Stimulated activated CD4-positive, alpha-beta T cell treated with anti-CD3 and anti-CD28 coated beads, Interleukin-2, amount 100 ng/mL, for 24 hours (primary cell): ENCODE data around the gene SPATS2.
A peak's percentile ranks its signal among the peaks of the same experiment; 100 is the strongest.

Experiments used
- DNase-seq, 2 donors: peaks; one replicate each; pipeline ENCODE4 v3.0.0-alpha.2; 2020

Gene SPATS2

DNA sequence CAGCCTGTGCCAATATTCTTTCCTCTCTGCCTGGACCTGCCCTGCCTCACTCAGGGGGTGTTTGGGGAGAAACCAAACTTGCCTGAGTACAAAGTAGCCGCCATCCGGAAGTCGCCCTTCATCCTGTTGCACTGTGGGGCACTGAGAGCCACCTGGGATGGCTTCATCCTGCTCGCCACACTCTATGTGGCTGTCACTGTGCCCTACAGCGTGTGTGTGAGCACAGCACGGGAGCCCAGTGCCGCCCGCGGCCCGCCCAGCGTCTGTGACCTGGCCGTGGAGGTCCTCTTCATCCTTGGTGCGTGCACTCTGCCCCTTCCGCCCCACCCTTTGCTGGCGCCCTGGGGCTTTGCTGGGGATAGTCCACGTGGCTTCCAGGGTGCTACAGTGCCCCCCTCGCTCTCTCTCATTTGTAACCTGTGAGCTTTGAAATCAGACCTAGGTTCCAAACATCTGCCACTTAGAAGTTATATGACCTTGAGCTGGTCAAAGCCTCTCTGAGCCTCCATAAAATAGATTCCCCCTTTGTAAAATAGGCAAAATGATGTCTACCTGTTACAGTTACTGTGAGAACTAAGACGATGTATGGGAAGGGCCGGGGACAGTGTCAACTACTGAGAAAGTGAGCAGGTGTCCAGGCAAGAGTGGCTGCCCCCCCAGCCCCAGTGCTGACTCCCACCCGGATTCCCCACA is 176.1 kb downstream of the SPATS2 start:
- no peak for DNase-seq

GRCh38 chr12:49543914-49544815 is 176.9 kb downstream of the SPATS2 start:
- DNase-seq, result peak in 1 of 2 donors; percentile 16

DNA sequence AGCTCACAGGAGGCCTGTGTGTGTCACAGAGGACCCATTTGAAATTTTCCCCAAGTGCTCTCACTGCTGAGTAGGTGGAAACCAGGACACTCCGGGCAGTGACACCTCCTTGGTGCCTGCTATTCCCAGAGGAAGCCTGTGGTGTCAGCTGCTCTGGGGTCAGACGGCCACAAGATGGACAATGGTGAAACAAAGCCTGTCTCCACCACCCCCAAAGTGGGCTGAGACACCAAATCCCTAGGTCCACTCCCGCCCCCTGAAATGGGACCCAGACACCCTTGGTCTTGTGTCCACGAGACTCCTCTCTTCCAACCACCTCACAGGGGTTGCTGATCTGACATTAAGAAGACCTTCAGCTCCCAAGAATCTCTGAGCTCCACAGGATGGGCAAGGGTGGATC is 178.6 kb downstream of the SPATS2 start:
- no peak for DNase-seq

DNA sequence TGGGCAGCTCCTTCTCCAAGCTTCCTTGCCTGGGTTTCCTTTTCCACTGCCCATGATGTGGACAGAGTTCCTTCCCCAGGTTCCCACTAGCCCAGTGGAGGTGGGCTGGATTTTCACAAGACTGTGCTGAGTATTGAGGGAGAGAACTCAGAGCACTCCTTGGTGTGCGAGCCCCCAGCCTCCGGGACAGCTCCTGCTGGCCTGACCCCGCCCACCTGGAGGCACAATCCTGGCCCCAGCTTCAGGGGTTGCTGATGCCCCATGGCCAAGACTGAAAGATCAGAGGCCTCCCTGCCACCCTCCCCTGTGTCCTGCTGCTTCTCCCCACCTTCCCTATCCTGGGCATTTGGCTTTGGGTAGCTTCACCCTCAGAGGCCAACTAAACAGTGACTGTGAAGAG is 179.2 kb downstream of the SPATS2 start:
- DNase-seq, result no peak

GRCh38 chr12:49547090-49547690 is 179.9 kb downstream of the SPATS2 start:
- DNase-seq, result no peak

DNA sequence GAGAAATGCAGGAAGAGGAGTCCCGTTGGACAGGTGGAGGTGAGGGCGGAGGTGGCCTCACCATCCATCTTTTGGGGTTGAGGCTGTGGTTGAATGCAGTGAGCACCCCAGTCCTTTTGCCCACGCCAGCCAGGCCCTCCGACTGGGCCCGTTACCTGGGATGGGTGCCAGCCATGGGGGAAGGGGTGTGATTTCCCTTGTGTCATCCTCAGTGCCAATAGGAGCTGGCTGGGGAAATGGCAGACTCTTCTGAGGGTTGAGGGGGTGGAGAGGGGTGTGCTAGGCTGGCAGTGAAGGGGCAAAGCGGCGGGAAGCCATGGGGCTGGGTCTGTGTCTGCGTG is 181.2 kb downstream of the SPATS2 start:
- DNase-seq, result no peak

DNA sequence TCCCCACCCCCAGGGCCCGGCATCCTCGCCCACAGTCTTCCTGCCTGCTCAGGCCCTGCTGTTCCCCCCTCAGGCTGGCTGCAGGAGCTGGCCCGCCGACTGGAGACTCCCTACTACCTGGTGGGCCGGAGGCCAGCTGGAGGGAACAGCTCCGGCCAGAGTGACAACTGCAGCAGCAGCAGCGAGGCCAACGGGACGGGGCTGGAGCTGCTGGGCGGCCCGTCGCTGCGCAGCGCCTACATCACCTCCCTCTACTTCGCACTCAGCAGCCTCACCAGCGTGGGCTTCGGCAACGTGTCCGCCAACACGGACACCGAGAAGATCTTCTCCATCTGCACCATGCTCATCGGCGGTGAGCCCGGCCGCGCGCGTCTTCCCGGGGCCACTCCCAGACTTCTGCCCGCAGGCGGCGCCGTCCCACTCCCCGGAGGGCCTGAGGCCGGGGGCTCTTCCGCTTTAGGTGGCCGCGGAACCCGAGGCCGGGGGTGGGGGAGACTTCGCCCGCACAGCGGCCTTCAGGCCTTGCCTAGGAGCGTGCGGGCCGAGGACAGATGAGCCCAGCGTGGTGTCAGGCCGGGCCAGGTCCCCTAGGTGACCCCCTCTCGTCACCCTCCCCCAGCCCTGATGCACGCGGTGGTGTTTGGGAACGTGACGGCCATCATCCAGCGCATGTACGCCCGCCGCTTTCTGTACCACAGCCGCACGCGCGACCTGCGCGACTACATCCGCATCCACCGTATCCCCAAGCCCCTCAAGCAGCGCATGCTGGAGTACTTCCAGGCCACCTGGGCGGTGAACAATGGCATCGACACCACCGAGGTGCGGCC is 181.8 kb downstream of the SPATS2 start:
- peak; percentile 31 to 43 for DNase-seq

GRCh38 chr12:49549735-49550692 is 182.8 kb downstream of the SPATS2 start:
- DNase-seq, result no peak

- DNase-seq, result no peak
Measured at GRCh38 chr12:49550693-49551252, 183.5 kb downstream of the SPATS2 start.

- no peak for DNase-seq
Measured at GRCh38 chr12:49552014-49552413, 184.8 kb downstream of the SPATS2 start.

DNA sequence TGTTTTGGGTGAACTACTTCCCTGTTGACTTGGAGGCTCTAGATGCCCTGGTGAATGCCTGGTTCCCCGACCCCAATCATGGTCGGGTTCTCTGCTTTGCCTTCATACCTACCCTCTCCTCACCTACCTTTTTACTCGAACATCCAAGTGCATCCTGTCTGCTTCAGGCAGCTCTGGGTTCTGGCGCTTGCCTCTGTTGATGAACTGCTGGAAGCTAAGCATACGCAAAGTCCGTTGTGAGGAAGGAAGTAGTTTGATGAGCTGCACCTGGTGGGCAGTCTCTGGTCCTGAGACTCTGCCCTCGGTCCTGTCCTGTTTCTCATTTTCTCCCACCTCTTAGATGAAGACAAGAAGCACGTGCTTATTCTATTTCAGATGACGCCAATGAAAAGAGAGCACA is 185.2 kb downstream of the SPATS2 start:
- no peak for DNase-seq

GRCh38 chr12:49552899-49553298 is 185.6 kb downstream of the SPATS2 start:
- DNase-seq, result no peak

GRCh38 chr12:49553512-49554088 is 186.3 kb downstream of the SPATS2 start:
- no peak for DNase-seq

DNA sequence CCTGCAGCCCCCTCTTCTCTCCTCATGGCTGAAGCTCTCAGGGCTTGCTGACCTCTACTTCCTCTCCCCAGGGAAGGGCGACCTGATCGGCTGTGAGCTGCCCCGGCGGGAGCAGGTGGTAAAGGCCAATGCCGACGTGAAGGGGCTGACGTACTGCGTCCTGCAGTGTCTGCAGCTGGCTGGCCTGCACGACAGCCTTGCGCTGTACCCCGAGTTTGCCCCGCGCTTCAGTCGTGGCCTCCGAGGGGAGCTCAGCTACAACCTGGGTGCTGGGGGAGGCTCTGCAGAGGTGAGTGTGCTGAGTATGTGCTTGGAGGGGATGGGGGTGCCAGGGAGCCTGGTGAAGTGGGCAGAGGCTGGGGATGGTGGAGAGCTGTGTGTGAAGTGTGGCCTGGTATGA is 187.0 kb downstream of the SPATS2 start:
- DNase-seq, result no peak

DNA sequence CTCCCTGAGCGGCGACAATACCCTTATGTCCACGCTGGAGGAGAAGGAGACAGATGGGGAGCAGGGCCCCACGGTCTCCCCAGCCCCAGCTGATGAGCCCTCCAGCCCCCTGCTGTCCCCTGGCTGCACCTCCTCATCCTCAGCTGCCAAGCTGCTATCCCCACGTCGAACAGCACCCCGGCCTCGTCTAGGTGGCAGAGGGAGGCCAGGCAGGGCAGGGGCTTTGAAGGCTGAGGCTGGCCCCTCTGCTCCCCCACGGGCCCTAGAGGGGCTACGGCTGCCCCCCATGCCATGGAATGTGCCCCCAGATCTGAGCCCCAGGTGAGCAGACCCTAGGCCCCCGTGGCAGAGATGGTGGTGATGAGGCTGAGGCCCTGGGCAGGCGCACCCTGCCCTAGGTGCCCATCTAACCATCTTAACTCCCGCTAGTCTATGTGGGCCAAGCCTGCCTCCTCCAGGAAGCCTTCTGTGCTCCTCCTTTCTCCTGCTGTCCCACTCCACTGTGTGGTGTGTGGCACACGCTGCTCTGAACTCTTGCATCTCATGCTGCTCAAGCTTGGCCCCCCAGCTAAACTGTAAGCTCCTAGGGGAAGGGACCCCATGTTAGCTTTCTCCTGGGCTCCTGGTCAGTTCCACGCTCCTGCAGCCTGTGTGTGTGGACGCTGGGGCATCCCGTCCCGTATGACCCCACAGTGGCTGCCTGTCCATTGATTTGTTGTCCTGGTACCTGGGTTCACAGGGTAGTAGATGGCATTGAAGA is 188.5 kb downstream of the SPATS2 start:
- no peak for DNase-seq

GRCh38 chr12:49556391-49557186 is 189.3 kb downstream of the SPATS2 start:
- no peak for DNase-seq

GRCh38 chr12:49557187-49557916 is 190.1 kb downstream of the SPATS2 start:
- no peak for DNase-seq

GRCh38 chr12:49557917-49558215 is 190.6 kb downstream of the SPATS2 start:
- no peak for DNase-seq

DNA sequence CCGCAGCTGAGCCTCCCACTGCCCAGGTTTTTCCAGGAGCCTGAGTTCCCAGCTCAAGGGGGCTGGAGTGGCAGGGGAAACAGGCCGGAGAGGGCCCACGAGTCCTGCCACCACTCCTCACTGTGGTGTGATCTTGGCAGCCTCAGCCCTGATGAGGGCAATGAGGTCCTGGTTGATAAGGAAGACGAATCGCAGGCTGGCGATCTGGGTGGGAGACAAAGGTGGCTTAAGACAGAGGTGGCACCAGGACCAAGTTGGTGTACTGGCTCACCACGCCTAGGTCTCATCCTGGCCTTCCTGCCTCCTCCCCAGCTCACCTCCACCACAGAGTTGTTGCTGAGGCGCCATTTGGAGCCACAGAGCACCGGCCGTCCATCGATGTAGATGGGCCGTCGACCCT is 191.3 kb downstream of the SPATS2 start:
- DNase-seq, result no peak
